DLD1 (cell line): ENCODE results near the gene SCAI.
"Not testable (repeated sequence)": the region's sequence is repeated elsewhere in the genome, so short reads cannot be mapped to it uniquely, and the experiment has no call there.

ENCODE experiments used
- in situ Hi-C: cut with HindIII; loops from 2 replicates; pipeline ENCODE4 v1.10.0; 2017; ENCODE audit warnings: low sequenced_read_pairs

SCAI gene

GRCh38 chr9:125143377-125144090 lies at the start of gene SCAI:
SCAI (minus strand) TSS chr9:125143528; CDS start chr9:125143437, 91 bp downstream.
- in situ Hi-C loops, result no loop called here

- in situ Hi-C loops, result no loop called here
Observed at GRCh38 chr9:125190361-125190801, 47.1 kb upstream of the SCAI start.

GRCh38 chr9:125189361-125190289 lies 46.3 kb upstream of the SCAI start, which contains the start of gene PPP6C:
PPP6C (minus strand) TSS chr9:125189803; CDS start chr9:125189718, 85 bp downstream.
- in situ Hi-C loops, result no loop called here

- in situ Hi-C loops, result no loop called here
Observed at GRCh38 chr9:125189011-125189360, 45.7 kb upstream of the SCAI start.

GRCh38 chr9:125183561-125183960 lies 40.2 kb upstream of the SCAI start:
- in situ Hi-C loops, result no loop called here

GRCh38 chr9:125183054-125183453 lies 39.7 kb upstream of the SCAI start:
- in situ Hi-C loops, result no loop called here

- in situ Hi-C loops, result not testable (repeated sequence)
Observed at GRCh38 chr9:125181756-125182155, 38.4 kb upstream of the SCAI start.

GRCh38 chr9:125180876-125181275 lies 37.5 kb upstream of the SCAI start:
- in situ Hi-C loops, result no loop called here

GRCh38 chr9:125179776-125180175 lies 36.4 kb upstream of the SCAI start:
- in situ Hi-C loops, result not testable (repeated sequence)

- in situ Hi-C loops, result no loop called here
Observed at GRCh38 chr9:125177888-125178287, 34.6 kb upstream of the SCAI start.

- in situ Hi-C loops, result no loop called here
Observed at GRCh38 chr9:125176636-125177035, 33.3 kb upstream of the SCAI start.

- in situ Hi-C loops, result no loop called here
Observed at GRCh38 chr9:125172031-125172755, 28.9 kb upstream of the SCAI start.

- in situ Hi-C loops, result no loop called here
Observed at GRCh38 chr9:125169895-125170294, 26.6 kb upstream of the SCAI start.

- in situ Hi-C loops, result no loop called here
Observed at GRCh38 chr9:125166762-125167161, 23.4 kb upstream of the SCAI start.

- in situ Hi-C loops, result not testable (repeated sequence)
Observed at GRCh38 chr9:125162891-125163290, 19.6 kb upstream of the SCAI start.

- in situ Hi-C loops, result no loop called here
Observed at GRCh38 chr9:125161284-125161918, 18.1 kb upstream of the SCAI start.

GRCh38 chr9:125160750-125161149 lies 17.4 kb upstream of the SCAI start:
- in situ Hi-C loops, result no loop called here

GRCh38 chr9:125156551-125156950 lies 13.2 kb upstream of the SCAI start:
- in situ Hi-C loops, result no loop called here

GRCh38 chr9:125153712-125154367 lies 10.5 kb upstream of the SCAI start:
- in situ Hi-C loops, result no loop called here

GRCh38 chr9:125151730-125152129 lies 8.4 kb upstream of the SCAI start:
- in situ Hi-C loops, result no loop called here
